Heart right ventricle (tissue), 16 donors: Measurements from ENCODE around the gene ZNRD2. TPM values are rescaled to one million over a fixed set of nuclear protein-coding genes. Genes with fewer than 3 reads are reported as not detected.

ENCODE experiments used
- ATAC-seq, 8 donors: fragments of 200-7000 bp; cut with Tn5 transposase; one replicate each; pipeline ENCODE4 v1.9.1; 2020; ENCODE audit warnings: mild to moderate bottlenecking in 8 of 8, moderate library complexity in 8 of 8, moderate number of reproducible peaks in 1 of 8
- DNase-seq, 2 donors: peaks; one replicate each; pipeline ENCODE4 v3.0.0-alpha.2; 2020
- H3K27ac ChIP-seq, 10 donors: fragments of 200-600 bp; sonication (generic) in 2 of 10; one replicate each; pipeline versions ENCODE4 v1.5.0 to v1.8.0; 2020 to 2022; ENCODE audit warnings: mild to moderate bottlenecking in 3 of 10
- H3K27me3 ChIP-seq, 7 donors: fragments of 200-600 bp; one replicate each; pipeline ENCODE4 v1.8.0; 2021 to 2022; ENCODE audit warnings: mild to moderate bottlenecking in 2 of 7
- H3K36me3 ChIP-seq, 9 donors: fragments of 200-600 bp; sonication (generic) in 1 of 9; one replicate each; pipeline versions ENCODE4 v1.5.0 to v1.8.0; 2020 to 2022; ENCODE audit warnings: mild to moderate bottlenecking in 2 of 9
- H3K4me1 ChIP-seq, 9 donors: fragments of 200-600 bp; sonication (generic) in 1 of 9; one replicate each; pipeline versions ENCODE4 v1.5.0 to v1.8.0; 2020 to 2022; ENCODE audit warnings: mild to moderate bottlenecking in 4 of 9
- H3K4me3 ChIP-seq, 10 donors: fragments of 200-600 bp; sonication (generic) in 2 of 10; one replicate each; pipeline versions ENCODE4 v1.5.0 to v1.8.0; 2020 to 2022; ENCODE audit warnings: mild to moderate bottlenecking in 7 of 10, moderate library complexity in 2 of 10
- H3K9me3 ChIP-seq, 11 donors: fragments of 200-600 bp in 10 of 11; sonication (generic) in 2 of 11; one replicate each; pipeline versions ENCODE4 v1.5.0 to v1.8.0; 2013 to 2022; ENCODE audit warnings: mild to moderate bottlenecking in 2 of 11, control low read depth in 1 of 11, moderate library complexity in 1 of 11
- CTCF ChIP-seq, 9 donors: fragments of 200-600 bp; sonication (generic) in 2 of 9; IDR thresholded peaks; one replicate each; pipeline versions ENCODE4 v1.5.0 to v1.8.0; 2021 to 2022; ENCODE audit warnings: antibody characterized with exemption in 9 of 9, mild to moderate bottlenecking in 5 of 9, moderate library complexity in 1 of 9
- WGBS, 2 donors: extraction: QIAGEN DNeasy Blood & Tissue Kit; methylation state at CpG; one replicate each; pipeline ENCODE4 v1.1.7; 2013; ENCODE audit warnings: inconsistent platforms in 1 of 2; 5-methylcytosine and 5-hydroxymethylcytosine counted together
- intact Hi-C, 10 donors: fragments of 100-400 bp; cut with DNase I; formaldehyde crosslinking; loops; one replicate each; pipeline versions ENCODE4 v1.11.1 to v1.14.2; 2022
- polyA plus RNA-seq, 2 donors: library from polyadenylated mRNA; stranded (reverse); fragments of 200-250 nt; gene quantifications; one replicate each; pipeline ENCODE4 v1.2.3, GENCODE V29; 2013
- total RNA-seq, 10 donors: library from RNA; stranded (reverse); fragmentation: NEBNext Ultra II Directional in 3 of 10; extraction: Animal tissue kit (Norgen Biotek cat#: 25700) in 3 of 10; gene quantifications; one replicate each; pipeline versions ENCODE4 v1.2.1 to v1.2.4, GENCODE V29; 2021 to 2023
- donor health status: Arrhythmogenic right ventricular cardiomyopathy.
- donor health status: ischemic (EF 13 %, LVEDD 7.1; RV severe dilation, severe dysfunction).
- donor health status: healthy with polysubstance abuse.
- donor health status: DM: no; HTN: yes; CAD: no.
- donor health status: DM: no; HTN: no; CAD: no.
- donor health status: ischemic (EF 25% LVEDD 6.9; RV normal size, moderate dysfunction).
- donor health status: ischemic (EF 25% LVEDD 5.7; RV mildly dilated, moderate dysfunction).
- donor health status: healthy.
- donor health status: DM: yes; HTN: yes; CAD: no.
- donor health status: Ischemic cardiomyopathy.
- donor health status: ischemic (EF 35%, LVEDD 5.7; RV mildly dilated, moderate dysfunction).
- donor health status: nonischemic (EF 11% LVEDD 7.7; RV severe dilation, severe dysfunction).
- donor health status: DM: yes; HTN: yes; CAD: no.
- donor health status: PGD.
- donor health status: ischemic (EF 29% LVEDD 5.4; RV normal size, mild dysfunction).
- donor health status: nonischemic (EF 23%, LVEDD 6.1; RV moderate dilation, normal function).

ZNRD2 gene
- total and polyA plus RNA-seq, 12 donors = 23.7 to 92.0 (median 27.7) TPM

DNA sequence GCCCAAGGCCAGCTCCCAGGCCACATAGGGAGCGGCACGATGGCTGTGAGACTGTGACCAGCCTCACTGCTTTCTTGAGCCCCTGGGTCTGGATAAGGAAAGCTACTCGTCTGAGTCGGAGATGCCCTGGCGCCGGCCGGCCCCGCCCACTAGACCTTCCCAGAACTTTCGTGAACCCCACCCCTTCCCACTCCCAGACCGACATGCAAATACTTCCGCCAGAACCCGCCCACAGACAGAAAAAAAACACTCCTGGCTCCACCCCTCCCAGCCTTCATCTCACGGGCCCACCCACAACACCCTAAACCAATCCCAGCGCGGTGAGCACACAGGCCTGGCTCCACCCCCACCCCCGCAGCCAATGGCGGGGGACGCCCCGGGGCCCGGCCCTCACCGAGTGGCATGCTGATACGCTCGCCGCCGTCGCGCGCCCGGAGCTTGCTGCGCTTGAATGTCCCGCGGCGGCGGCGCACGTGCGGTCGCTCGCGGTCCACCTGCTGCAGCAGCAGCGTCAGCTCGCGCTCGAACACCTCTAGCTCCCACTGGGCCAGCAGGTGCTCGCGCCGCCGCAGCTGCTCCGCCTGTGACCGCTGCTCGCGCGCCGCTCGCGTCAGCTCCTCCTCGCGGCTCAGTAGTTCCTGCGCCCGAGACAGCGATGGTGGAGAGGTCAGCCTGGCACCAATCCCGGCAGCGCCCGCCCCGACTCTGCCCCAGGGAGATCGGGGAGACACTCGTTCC lies 36.8 kb downstream of the ZNRD2 start:
- peak; percentile 92 to 96 (median 94) for ATAC-seq
- Histone ChIP-seq H3K27ac (peak overlapping the region in 9 of 10 donors; percentile 39 to 90 (median 82)), H3K36me3 (peaks cover 0 to 91% (median 40%) of the 10 kb centered on the region in 9 donors), H3K4me3 (peak overlapping the region in 9 of 10 donors; percentile 12 to 49 (median 42)), H3K27me3 (no peaks in the 10 kb centered on the region), H3K9me3 (no peaks in the 10 kb centered on the region), H3K4me1 (peaks cover 27 to 73% (median 47%) of the 10 kb centered on the region in 9 donors)
- TF ChIP-seq CTCF (IDR thresholded peaks at IDR 0.05) = peak in 1 of 9 donors; percentile 16
- intact Hi-C loops = loop anchor here in 3 of 10 donors (5.0 kb wide), 2 partner anchors 35 to 65 kb away; partner anchors contain the start of genes FAM89B (in 2 of the 3) and ZNRD2 (in 2 of the 3)
- 12 to 21% methylated on average over 65 to 67 of the region's 67 CpGs for WGBS, 2 donors
- DNase-seq = peak; percentile 93 to 96

DNA sequence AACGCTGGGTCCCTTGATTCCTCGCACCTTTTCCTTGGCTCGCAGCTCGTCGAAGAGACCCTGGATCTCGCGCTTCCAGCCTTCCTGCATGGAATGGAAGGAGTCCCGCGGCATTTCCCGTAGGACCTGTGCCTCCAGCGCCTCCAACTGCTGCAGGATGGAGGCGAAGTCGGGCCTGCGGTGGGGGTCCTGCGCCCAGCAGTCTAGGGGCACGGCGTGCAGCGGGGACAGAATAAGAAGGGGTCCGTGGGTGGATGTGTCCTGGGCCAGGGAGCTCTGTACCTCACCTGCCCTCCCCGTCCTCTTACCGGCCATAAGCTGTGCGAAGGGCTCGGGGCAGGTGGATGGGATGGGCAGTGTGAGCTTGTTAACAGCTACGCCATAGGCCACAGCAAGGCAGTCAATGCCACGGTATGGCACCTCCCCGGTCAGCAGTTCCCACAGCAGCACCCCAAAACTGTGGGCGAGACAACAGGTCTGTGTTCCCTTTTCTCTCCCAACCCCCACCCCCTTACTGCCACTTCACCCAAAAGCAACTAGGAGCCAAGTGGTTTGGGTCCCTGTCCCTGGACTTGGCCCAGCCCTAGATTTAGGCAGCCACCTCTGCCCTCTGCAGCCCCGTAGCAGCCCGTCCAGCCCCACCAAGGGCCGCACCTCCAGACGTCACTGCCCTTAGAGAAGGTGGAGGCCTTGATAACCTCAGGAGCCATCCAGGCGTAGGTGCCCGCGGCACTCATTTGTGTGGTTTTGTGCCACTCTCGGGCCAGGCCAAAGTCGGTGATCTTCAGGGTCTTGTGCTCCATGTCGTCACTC lies 37.5 kb downstream of the ZNRD2 start:
- Histone ChIP-seq H3K27ac (peak overlapping the region in 7 of 10 donors; percentile 21 to 90 (median 39)), H3K9me3 (no peaks in the 10 kb centered on the region), H3K27me3 (no peaks in the 10 kb centered on the region), H3K36me3 (peaks cover 0 to 91% (median 34%) of the 10 kb centered on the region in 9 donors), H3K4me3 (peak overlapping the region in 9 of 10 donors; percentile 12 to 49 (median 42)), H3K4me1 (peaks cover 33 to 81% (median 55%) of the 10 kb centered on the region in 9 donors)
- no peak for DNase-seq
- intact Hi-C loops = loop anchor here in 3 of 10 donors (5.0 kb wide), 2 partner anchors 36 to 66 kb away; partner anchors contain the start of genes FAM89B (in 2 of the 3) and ZNRD2 (in 2 of the 3)
- ATAC-seq = no peak
- no peak for TF ChIP-seq CTCF (IDR thresholded peaks at IDR 0.05)
- WGBS, 2 donors = 68 to 72% methylated on average over 37 of the region's 37 CpGs

DNA sequence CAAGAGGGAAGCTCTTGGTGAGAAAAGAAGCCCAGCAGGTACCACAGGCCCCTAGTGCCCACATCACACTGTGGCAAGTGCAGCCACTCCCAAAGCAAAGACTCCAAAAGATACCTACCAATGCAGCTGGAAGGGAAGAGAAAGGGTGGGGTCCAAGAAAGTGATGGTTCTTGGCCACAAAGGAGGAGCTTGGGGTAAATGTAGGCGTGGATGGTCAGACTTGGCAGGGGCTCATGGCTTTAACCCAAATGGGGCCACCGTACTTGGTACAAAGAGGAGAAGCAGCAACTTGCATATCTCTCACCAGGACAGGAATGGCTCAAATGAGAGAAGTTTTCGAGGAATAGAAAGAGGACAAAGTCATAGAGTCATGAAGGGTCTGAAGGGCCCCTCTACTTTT lies 39.0 kb downstream of the ZNRD2 start:
- H3K27me3 ChIP-seq = no peaks in the 10 kb centered on the region
- peak overlapping the region in 2 of 10 donors; percentile 97 for H3K4me3 ChIP-seq
- H3K4me1 ChIP-seq = peaks cover 39 to 78% (median 61%) of the 10 kb centered on the region in 9 donors
- H3K9me3 ChIP-seq = no peaks in the 10 kb centered on the region
- no peak for TF ChIP-seq CTCF (IDR thresholded peaks at IDR 0.05)
- intact Hi-C loops = loop anchor here in 3 of 10 donors (5.0 kb wide), 2 partner anchors 37 to 67 kb away; partner anchors contain the start of genes FAM89B (in 2 of the 3) and ZNRD2 (in 2 of the 3)
- DNase-seq (no peak), ATAC-seq (no peak)
- WGBS, 2 donors = 47 to 49% methylated on average over 3 of the region's 3 CpGs
- peaks cover 0 to 78% (median 25%) of the 10 kb centered on the region in 9 donors for H3K36me3 ChIP-seq
- peak overlapping the region in 6 of 10 donors; percentile 7 to 100 (median 99) for H3K27ac ChIP-seq

DNA sequence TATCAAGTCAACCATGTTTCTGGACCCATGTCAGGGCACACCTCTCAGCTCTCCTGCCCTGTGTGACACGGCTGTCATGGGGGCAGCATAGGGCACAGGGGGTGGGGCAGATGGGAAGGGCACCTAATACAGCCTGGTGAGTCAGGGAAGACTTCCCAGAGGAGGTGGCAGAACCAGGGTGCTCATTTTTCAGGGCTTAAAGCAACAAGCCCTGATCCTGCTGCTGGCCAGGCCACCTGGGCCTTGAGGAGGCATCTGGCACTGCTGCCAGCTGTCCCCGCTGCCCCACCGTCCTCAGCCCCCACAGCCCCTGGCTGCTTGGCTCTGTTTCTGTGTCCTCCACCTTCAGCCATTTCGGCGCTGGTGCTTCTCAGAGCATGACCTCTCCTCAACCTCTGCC lies 39.4 kb downstream of the ZNRD2 start:
- H3K4me1 ChIP-seq = peaks cover 39 to 78% (median 64%) of the 10 kb centered on the region in 9 donors
- ATAC-seq = no peak
- H3K36me3 ChIP-seq = peaks cover 0 to 73% (median 20%) of the 10 kb centered on the region in 9 donors
- TF ChIP-seq CTCF (IDR thresholded peaks at IDR 0.05) = no peak
- H3K9me3 ChIP-seq = no peaks in the 10 kb centered on the region
- H3K27me3 ChIP-seq = no peaks in the 10 kb centered on the region
- no peak for DNase-seq
- 76 to 80% methylated on average over 5 of the region's 5 CpGs for WGBS, 2 donors
- peak overlapping the region in 8 of 10 donors; percentile 7 to 100 (median 98) for H3K27ac ChIP-seq
- H3K4me3 ChIP-seq = peak overlapping the region in 5 of 10 donors; percentile 91 to 99 (median 97)
- intact Hi-C loops = loop anchor here in 6 of 10 donors (2.0 to 5.0 kb wide), 3 partner anchors 37 to 69 kb away; partner anchors contain the start of genes FAM89B (in 4 of the 6) and ZNRD2 (in 4 of the 6)
